Smooth muscle cell (in vitro differentiated cells): ENCODE results near the gene ASIC3. TPM values are rescaled to one million over a fixed set of nuclear protein-coding genes. Genes with fewer than 3 reads are reported as not detected.
A peak's percentile ranks its signal among the peaks of the same experiment; 100 is the strongest.

Experiments
- DNase-seq: peaks from one replicate; lab custom pipeline; 2025; ENCODE audit not compliant: unreplicated experiment; lab: John Stamatoyannopoulos, UW
- H2AFZ ChIP-seq: fragments of 200-600 bp; sonication (generic); 2 replicates; pipeline ENCODE4 v1.6.0; 2016; ENCODE audit warnings: antibody characterized with exemption, low read depth, mild to moderate bottlenecking
- H3F3A ChIP-seq: fragments of 200-600 bp; sonication (generic); 2 replicates; pipeline ENCODE4 v1.6.0; 2017; ENCODE audit warnings: antibody characterized with exemption, low read depth
- H3K27ac ChIP-seq: fragments of 200-600 bp; sonication (generic); 2 replicates; pipeline ENCODE4 v1.5.1; 2016; ENCODE audit warnings: low read depth, mild to moderate bottlenecking
- H3K27me3 ChIP-seq: fragments of 200-600 bp; sonication (generic); 2 replicates; pipeline ENCODE4 v1.6.1; 2016; ENCODE audit warnings: low read depth, mild to moderate bottlenecking
- H3K36me3 ChIP-seq: fragments of 200-600 bp; sonication (generic); 2 replicates; pipeline ENCODE4 v1.5.1; 2016; ENCODE audit warnings: low read depth
- H3K4me1 ChIP-seq: fragments of 200-600 bp; sonication (generic); 2 replicates; pipeline ENCODE4 v1.5.1; 2016; ENCODE audit warnings: low read depth
- H3K4me2 ChIP-seq: fragments of 200-600 bp; sonication (generic); 2 replicates; pipeline ENCODE4 v1.6.0; 2016; ENCODE audit warnings: mild to moderate bottlenecking
- H3K4me3 ChIP-seq: fragments of 200-600 bp; sonication (generic); 2 replicates; pipeline ENCODE4 v1.5.1; 2016; ENCODE audit warnings: mild to moderate bottlenecking
- H3K79me2 ChIP-seq: fragments of 200-600 bp; sonication (generic); 2 replicates; pipeline ENCODE4 v1.6.0; 2016; ENCODE audit warnings: low read depth, mild to moderate bottlenecking
- H3K9ac ChIP-seq: fragments of 200-600 bp; sonication (generic); 2 replicates; pipeline ENCODE4 v1.6.0; 2016; ENCODE audit warnings: low read depth
- H3K9me3 ChIP-seq: fragments of 200-600 bp; sonication (generic); replicated peaks from 2 replicates; pipeline ENCODE4 v1.5.1; 2016; ENCODE audit warnings: low read depth
- H4K20me1 ChIP-seq: fragments of 200-600 bp; sonication (generic); 2 replicates; pipeline ENCODE4 v1.6.0; 2016; ENCODE audit warnings: low read depth
- CTCF ChIP-seq: fragments of 200-600 bp; sonication (generic); IDR thresholded peaks from 2 replicates; pipeline ENCODE4 v1.5.1; 2017; ENCODE audit warnings: borderline replicate concordance, mild to moderate bottlenecking, antibody characterized with exemption; ENCODE audit not compliant: insufficient read depth, poor library complexity, severe bottlenecking
- WGBS: methylation state at CpG from one replicate; pipeline ENCODE4 v1.1.7; 2016; ENCODE audit warnings: low lambda C conversion rate; 5-methylcytosine and 5-hydroxymethylcytosine counted together
- polyA plus RNA-seq: library from polyadenylated mRNA; unstranded; fragments of >200 nt; fragmentation: Nextera tagmentation; extraction: Ambion mirVana; gene quantifications from 2 replicates; pipeline ENCODE4 v1.2.1, GENCODE V29; 2016
- total RNA-seq: library from RNA; depleted of rRNA; stranded (reverse); fragments of >200 nt; gene quantifications from 2 replicates; pipeline ENCODE4 v1.2.3, GENCODE V29; 2014

Gene ASIC3
- total and polyA plus RNA-seq, 2 experiments from 2014 or later, result 2.0 to 2.3 TPM

- H3K4me1 ChIP-seq, result peaks cover 32% of the 10 kb centered on the region
- no peaks in the 10 kb centered on the region for H3K27me3 ChIP-seq
- H3K4me2 ChIP-seq, result peak overlapping the region; percentile 94
- no peak overlapping the region for H3K4me3 ChIP-seq
- no peak for TF ChIP-seq CTCF
- H2AFZ ChIP-seq, result no peak overlapping the region
- no peaks in the 10 kb centered on the region for H3K36me3 ChIP-seq
- peaks cover 68% of the 10 kb centered on the region for H4K20me1 ChIP-seq
- peaks cover 10% of the 10 kb centered on the region for H3F3A ChIP-seq
- DNase-seq, result no peak
- 22% methylated on average over 10 of the region's 11 CpGs for WGBS
- H3K27ac ChIP-seq, result peak overlapping the region; percentile 95
- no peak overlapping the region for H3K9ac ChIP-seq
- H3K9me3 ChIP-seq, result no peaks in the 10 kb centered on the region
- H3K79me2 ChIP-seq, result peaks cover 21% of the 10 kb centered on the region
These were observed 13.7 kb downstream of the ASIC3 start for GRCh38 chr7:151062111-151062398.

- Histone ChIP-seq H2AFZ (no peak overlapping the region), H3F3A (peaks cover 10% of the 10 kb centered on the region), H4K20me1 (peaks cover 74% of the 10 kb centered on the region), H3K9me3 (no peaks in the 10 kb centered on the region), H3K4me1 (peaks cover 28% of the 10 kb centered on the region), H3K9ac (peak overlapping the region; percentile 68), H3K27ac (peak overlapping the region; percentile 95), H3K36me3 (no peaks in the 10 kb centered on the region), H3K79me2 (peaks cover 21% of the 10 kb centered on the region), H3K27me3 (no peaks in the 10 kb centered on the region), H3K4me2 (peak overlapping the region; percentile 94), H3K4me3 (peak overlapping the region; percentile 46)
- no peak for TF ChIP-seq CTCF
- 6% methylated on average over 43 of the region's 43 CpGs for WGBS
- peak; percentile 56 for DNase-seq
These were observed 14.3 kb downstream of the ASIC3 start for GRCh38 chr7:151062399-151063211.

GRCh38 chr7:151063212-151063561 lies 14.9 kb downstream of the ASIC3 start:
- Histone ChIP-seq H3K4me3 (peak overlapping the region; percentile 46), H3F3A (peaks cover 10% of the 10 kb centered on the region), H3K27ac (peak overlapping the region; percentile 95), H2AFZ (no peak overlapping the region), H4K20me1 (peaks cover 80% of the 10 kb centered on the region), H3K9me3 (no peaks in the 10 kb centered on the region), H3K4me1 (peaks cover 28% of the 10 kb centered on the region), H3K27me3 (no peaks in the 10 kb centered on the region), H3K4me2 (peak overlapping the region; percentile 94), H3K79me2 (peaks cover 21% of the 10 kb centered on the region), H3K9ac (no peak overlapping the region), H3K36me3 (no peaks in the 10 kb centered on the region)
- no peak for TF ChIP-seq CTCF
- no peak for DNase-seq
- WGBS, result 12% methylated on average over 11 of the region's 11 CpGs

- WGBS, result 94% methylated on average over 18 of the region's 18 CpGs
- H3K4me3 ChIP-seq, result no peak overlapping the region
- H3K9me3 ChIP-seq, result no peaks in the 10 kb centered on the region
These were observed 16.1 kb downstream of the ASIC3 start for GRCh38 chr7:151064454-151064853.

More at GRCh38 chr7:151064454-151064853, 16.1 kb downstream of the ASIC3 start:
- no peak for TF ChIP-seq CTCF
- peaks cover 25% of the 10 kb centered on the region for H3K4me1 ChIP-seq
- no peaks in the 10 kb centered on the region for H3K27me3 ChIP-seq
- DNase-seq, result no peak
- H3K9ac ChIP-seq, result no peak overlapping the region
- H4K20me1 ChIP-seq, result peaks cover 87% of the 10 kb centered on the region
- peaks cover 21% of the 10 kb centered on the region for H3K79me2 ChIP-seq
- no peak overlapping the region for H2AFZ ChIP-seq
- H3K27ac ChIP-seq, result no peak overlapping the region
- no peaks in the 10 kb centered on the region for H3K36me3 ChIP-seq
- H3F3A ChIP-seq, result peaks cover 10% of the 10 kb centered on the region
- no peak overlapping the region for H3K4me2 ChIP-seq
